Stimulated activated CD4-positive, alpha-beta T cell treated with anti-CD3 and anti-CD28 coated beads, TNF-alpha, amount 100 ng/mL, for 48 hours (primary cell): ENCODE measurements around the gene SNX1.

Experiments used
- DNase-seq, 3 donors: peaks; one replicate each; pipeline ENCODE4 v3.0.0-alpha.2; 2020; ENCODE audit warnings: low read depth in 3 of 3

The SNX1 gene

DNA sequence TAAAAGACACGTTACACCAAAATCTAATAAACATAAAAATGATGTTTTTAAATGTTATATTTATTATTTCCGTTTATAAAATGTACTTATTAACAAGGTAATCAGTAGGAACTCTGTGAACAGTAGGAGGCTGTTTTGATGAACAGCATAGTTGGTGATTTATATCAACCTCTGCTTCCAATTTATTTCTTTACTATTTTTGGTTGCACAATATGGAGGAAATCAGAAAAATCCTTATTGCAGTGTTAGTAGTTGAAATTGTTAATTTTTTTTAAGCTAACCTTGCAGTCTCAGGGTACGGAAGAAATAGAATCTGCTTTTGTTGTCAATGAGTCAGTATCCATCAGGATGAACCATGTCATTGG lies 50.7 kb downstream of the SNX1 start:
- DNase-seq = no peak

- no peak for DNase-seq
Measured at GRCh38 chr15:64146885-64147681, 51.3 kb downstream of the SNX1 start.

DNA sequence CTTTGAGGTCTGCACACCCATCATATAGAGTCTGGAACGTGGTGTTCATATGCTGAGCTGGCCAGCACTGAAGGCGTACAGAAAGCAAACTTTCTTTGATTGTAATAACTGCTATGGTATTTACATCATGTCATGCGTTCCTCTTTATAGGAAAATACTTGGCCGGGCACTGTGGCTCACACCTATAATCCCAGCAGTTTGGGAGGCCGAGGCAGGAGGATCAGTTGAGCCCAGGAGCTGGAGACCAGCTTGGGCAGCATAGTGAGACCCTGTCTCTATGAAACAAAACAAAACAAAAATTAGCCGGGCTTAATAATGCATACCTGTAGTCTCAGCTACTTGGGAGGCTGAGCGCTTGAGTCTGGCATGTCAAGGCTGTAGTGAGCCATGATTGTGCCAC lies 52.4 kb downstream of the SNX1 start:
- no peak for DNase-seq

- DNase-seq = no peak
Measured at GRCh38 chr15:64148581-64148980, 52.8 kb downstream of the SNX1 start.

DNA sequence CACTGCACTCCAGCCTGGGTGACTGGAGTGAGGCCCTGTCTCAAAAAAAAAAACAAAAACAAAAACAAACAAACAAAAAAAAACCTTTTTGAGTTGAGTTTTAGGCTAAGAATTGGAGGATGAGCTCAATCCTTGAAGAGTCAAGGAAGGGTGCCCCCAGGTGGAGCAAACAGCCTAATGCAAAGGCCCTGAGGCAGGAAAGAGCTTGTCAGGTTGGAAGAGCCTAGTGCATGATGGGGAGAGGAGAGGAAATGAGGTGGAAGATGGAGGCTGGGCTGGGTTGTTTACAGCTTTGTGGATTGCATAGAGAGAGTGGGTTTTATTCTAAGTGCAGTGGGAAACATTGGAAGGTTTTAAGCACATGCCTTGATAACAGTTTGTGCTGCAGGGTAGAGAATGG lies 53.6 kb downstream of the SNX1 start:
- DNase-seq = no peak

DNA sequence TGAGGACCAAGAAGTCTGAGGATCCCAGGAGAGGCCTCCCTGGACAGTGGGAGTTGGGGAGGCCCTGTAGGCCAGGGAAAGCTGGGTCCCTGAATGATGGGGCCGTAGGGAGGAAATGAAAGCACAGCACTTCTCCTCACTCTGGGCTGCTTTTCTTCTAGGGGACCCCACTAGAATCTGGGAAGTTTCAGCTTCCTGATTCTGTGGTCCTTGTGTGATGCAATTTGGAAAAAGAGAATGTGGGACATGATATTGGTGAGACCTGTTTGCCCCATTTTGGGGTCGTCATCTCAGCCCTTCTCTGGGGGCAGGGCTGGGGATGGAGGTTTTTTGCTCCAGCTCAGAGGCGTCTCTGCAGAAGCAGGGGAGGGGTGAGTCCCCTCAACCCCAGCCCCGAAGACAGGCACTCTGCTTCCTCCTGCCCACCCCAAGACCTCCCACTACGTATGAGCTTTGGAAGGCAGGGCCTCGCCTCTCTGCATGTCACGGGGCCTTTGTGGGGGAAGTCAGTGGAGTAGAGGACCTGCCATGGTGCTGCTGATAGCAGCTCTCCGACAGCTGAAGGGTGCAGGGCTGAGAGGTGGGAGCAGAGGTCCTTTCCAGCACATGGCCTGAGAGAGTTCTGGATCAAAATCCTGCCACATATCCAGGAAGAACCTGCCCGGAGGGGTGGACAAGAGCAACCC lies 54.3 kb downstream of the SNX1 start:
- DNase-seq = no peak

DNA sequence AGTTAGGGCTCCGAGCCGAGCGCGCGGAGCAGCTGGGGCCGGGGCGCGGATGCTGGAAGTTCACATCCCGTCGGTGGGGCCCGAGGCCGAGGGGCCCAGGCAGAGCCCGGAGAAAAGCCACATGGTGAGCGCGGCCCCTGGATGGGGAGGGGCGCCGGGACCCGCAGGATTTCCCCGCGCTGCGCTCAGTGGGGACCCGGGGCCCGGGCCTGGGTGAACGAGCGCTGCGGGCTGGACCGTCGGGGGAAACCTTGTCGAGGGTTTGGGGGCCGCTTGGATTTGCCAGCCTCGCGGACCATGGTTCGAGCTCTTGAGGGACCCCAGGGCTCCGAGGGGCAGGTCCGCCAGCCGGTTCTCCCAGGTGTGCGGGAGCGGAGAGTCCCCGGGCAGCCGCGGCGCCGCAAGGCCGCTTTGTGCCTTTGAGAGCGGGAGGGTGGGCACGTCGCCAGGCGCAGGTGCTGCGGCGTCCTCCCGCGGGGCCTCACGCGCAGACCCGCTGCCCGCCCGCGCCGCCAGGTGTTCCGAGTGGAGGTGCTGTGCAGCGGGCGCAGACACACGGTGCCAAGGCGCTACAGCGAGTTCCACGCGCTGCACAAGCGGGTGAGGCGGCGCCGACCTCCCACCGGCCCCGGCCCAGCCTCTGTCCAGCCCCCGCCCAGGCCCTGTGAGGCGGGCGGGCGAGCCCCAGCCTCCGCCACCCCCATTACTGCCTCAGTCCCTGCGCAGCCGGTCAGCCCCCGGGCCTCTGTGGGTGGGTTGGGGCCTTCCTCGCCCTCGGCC lies 56.1 kb downstream of the SNX1 start, which contains the start of gene SNX22:
Gene SNX22 (plus strand): TSS at position 5 of the 780 bp plus-strand sequence. CDS start 45 bp downstream, at position 50.
- no peak for DNase-seq

DNA sequence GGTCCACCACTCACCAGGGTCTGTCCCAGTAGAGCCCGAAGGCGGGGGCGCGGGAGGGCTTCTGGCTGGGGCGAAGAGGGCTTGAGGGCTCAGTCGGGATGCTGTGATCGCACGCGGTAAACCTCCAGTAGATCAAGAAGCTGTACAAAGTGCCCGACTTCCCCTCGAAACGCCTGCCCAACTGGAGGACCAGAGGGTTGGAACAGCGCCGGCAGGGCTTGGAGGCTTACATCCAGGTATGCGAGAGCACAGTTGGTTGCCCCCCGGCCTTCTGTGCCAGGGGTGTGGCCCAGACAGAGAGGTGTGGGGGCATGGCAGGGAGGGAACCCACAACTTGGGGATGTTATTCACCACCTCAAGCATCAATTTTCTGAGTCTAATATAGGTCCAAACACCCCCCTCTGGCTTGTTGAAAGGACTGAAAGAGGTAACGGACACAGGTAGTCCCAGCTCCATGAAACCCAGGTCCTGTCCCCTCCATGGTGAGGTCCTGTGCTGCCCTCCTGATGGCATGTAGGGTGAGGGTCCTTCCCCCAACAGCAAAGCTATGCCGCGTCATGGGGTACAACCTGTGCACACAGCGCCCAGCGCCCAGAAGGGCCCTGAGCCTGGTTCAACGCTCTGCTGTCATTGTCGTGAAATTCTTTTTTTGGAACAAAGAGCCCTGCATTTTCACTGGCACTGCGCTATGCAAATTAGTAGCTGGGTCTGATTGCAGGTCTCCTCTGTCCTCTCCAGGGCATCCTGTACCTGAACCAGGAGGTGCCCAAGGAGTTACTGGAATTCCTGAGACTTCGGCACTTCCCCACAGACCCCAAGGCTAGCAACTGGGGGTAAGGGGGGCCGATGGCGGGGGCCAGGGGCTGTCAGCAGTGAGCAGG lies 57.0 kb downstream of the SNX1 start:
- DNase-seq = no peak

GRCh38 chr15:64153480-64154367 lies 57.9 kb downstream of the SNX1 start:
- peak; percentile 79 to 92 (median 87) for DNase-seq

DNA sequence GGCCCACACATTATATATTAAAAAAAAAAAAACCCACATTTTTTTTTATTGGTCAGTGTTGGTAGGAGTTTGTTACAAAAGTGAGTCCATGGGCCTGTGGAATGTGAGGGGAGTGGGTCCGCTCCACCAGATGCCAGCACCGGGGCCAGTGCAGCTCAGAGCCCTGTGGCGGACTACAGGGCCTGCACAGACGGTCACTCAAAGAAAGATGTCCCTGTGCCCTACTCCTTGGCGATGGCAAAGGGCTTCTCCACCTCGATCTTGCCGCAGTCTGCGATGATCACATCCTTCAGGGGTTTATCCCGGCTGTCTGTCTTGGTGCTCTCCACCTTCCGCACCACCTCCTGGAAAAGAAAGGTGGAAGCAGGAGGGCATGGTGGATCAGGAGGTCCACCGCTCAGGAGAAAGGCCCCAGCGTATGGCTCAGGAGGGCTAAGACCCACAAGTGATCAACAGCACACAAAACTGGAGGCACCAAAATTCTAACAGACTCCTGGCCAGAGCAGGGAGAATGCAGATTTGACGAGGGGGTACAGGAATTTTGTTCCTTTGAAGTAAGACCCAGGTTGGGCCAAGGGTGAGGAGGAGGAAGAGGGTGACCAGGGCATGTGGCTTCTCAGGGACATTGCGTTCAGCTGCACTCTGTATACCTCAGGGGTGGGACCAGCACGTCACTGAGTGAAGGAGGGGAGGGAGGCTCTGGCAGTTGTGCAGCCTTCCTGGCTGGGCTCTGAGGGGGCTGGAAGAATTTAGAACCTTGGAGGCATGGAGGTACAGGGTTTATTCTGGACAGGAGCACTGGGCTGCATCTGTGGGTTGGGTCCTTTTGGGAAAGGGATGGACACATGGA lies 60.2 kb downstream of the SNX1 start:
- DNase-seq = no peak

DNA sequence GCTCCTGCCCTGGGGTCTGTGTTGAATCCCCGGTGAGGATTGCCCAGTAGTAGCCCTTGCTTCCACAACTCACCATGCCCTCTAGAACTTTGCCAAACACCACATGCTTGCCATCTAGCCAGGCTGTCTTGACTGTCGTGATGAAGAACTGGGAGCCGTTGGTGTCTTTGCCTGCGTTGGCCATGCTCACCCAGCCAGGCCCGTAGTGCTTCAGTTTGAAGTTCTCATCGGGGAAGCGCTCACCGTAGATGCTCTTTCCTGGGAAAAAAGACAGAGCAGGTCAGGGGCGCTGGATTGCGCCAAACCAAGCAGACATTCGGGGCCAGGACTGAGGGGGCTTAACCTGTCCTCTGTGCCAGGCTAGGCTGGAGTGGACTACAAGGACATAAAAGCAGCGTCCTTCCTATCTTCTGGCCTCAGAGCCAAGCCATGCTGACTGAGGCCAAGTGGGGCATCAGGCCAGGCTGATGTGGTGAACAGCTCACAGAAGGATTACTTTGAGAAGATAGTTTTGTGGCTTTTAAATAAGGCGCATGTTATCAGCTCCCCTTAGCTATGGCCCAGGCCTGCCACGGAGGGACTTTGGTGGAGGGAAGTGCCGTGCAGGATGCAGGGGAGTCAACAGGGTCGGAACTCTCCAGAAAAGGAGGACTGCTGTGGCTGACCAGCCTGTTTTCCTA lies 61.0 kb downstream of the SNX1 start:
- no peak for DNase-seq

GRCh38 chr15:64157599-64158125 lies 61.9 kb downstream of the SNX1 start:
- DNase-seq = no peak

DNA sequence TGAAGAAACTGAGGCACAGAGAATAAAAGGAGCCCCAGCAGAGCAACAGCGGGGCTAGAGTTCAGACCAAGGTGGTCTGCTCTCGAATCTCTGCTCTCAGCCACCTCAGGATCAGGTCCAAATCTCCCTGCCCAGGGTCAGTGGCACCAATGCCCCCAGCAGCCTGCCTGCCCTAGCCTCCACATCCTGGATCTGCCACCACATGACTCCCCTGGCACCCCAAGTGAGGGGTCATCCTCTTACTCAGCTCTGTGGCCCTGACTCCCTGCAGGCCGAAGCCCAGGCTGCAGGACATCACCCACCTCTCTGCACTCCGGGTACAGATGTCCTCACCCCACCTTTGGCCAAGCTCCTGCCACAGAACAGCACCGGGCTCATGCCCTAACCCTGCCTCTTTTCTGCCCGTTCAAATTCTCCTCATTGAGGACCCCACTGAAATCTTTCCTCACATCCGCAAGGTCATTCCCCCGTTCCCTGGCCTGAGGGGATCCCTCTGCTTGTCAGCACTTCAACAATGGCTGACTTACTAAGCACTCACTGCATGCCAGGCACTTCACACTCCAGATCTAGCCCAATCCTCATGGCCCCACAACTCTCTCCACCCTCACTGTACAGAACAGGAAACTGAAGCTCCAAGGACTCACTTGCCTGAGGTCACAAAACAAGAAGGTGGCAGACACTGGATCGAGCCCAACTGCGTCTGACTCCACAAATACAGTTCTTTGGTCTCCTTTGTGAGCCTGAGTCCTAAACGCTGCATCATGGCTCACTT lies 62.8 kb downstream of the SNX1 start:
- DNase-seq = no peak

GRCh38 chr15:64161688-64162477 lies 66.1 kb downstream of the SNX1 start:
- no peak for DNase-seq

DNA sequence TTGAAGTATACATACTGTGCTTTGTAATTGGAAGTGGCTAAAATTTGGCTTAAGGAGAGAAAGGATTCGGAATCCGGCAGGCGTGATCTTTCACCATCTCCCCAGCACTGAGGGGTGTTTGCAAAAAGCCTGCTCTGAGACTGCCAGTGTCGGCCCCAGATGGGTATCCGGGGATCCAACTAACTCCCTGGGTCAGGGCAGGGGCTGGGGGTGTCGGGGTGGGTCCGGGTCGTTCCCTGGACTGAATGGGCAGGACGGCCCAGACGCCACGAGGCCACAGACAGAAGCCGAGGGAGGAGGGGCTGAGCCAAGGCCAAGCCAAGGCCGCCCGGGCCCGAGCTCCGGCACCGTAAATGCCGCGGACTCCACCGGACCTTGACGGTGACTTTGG lies 66.7 kb downstream of the SNX1 start:
- no peak for DNase-seq

DNA sequence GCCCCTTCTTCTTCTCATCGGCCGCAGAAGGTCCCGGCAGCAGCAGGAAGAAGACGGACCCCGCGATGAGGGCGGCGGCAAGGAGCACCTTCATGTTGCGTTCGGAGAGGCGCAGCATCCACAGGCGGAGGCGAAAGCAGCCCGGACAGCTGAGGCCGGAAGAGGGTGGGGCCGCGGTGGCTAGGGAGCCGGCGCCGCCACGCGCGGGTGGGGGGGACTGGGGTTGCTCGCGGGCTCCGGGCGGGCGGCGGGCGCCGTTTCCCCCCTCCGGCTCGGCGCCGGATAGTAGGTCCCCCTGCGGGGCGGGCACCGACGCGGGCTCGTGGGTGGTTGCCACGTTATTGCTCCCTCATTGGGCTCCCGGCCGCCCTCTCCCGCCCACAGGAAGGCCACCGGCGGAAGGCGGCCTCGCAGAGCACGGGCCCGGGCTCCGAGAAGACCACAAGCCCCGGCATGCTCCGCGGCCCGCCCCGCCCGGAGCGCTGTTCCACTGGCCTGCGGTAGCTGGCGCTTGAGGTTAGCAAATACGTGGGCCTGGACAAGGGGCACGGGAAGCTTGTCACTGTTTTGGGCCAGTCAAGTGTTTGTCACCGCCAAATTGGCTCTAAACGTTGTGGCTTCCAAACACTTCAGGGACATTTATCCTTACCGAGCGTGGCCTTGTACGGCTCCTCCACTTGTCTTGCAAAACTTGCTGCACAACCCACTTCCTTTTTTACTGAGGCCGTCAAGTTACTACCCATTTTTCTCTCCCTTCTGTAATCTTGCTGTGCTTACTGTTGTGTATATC lies 67.3 kb downstream of the SNX1 start, which contains the start of gene PPIB:
Gene PPIB (minus strand): TSS at position 154 of the 790 bp plus-strand sequence. CDS start 36 bp downstream, at position 118.
- DNase-seq = peak; percentile 92 to 96 (median 96)
